WI38 (cell line): ENCODE results near the gene SESTD1.
"Not testable (repeated sequence)": the region's sequence is repeated elsewhere in the genome, so short reads cannot be mapped to it uniquely, and the experiment has no call there.

Experiments used
- H3K4me3 ChIP-seq: 2 replicates; pipeline ENCODE4 v1.5.1; 2011; ENCODE audit warnings: low read depth, mild to moderate bottlenecking, control low read depth, low read length
- CTCF ChIP-seq: IDR thresholded peaks from 2 replicates; pipeline ENCODE4 v1.5.1; 2012; ENCODE audit warnings: low read depth, mild to moderate bottlenecking, control low read depth, low read length

Gene SESTD1

DNA sequence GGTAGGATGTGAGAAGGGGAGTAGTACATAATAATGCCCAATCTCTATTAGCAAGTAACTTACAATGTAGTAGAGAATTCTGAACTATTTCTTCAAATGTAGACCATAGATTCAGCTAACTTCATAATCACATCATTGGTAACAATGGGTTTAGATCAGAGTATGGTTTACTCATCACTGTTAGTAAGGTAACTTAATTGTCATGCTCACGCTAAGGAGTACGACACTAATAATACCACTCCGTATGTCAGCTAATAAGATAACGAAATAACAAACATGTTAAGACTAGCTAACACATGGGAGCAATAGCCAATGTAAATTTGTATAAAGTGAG lies 158.3 kb downstream of the SESTD1 start:
- no peak for TF ChIP-seq CTCF
- H3K4me3 ChIP-seq, result no peak overlapping the region

DNA sequence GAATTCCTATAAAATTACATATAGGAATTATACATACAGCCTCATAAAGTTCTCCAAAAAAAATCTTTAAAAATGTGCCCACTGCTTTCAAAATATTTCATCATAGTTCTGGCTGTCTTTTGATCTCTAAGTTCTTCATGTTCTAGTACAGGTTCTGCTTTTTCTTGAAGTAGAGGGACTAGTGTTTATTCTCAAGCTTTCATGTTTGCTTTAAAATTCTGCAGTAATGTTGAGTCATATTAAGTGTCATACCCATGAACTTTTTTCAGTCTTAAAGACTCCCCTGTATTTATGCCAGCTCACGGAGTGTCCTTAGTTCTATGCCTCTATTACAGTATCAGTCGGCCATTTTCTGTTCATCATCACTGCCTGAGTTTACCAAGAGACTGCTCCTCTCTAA lies 159.9 kb downstream of the SESTD1 start:
- no peak overlapping the region for H3K4me3 ChIP-seq
- no peak for TF ChIP-seq CTCF

GRCh38 chr2:179098080-179098689 lies 166.4 kb downstream of the SESTD1 start:
- TF ChIP-seq CTCF, result no peak
- H3K4me3 ChIP-seq, result no peak overlapping the region

DNA sequence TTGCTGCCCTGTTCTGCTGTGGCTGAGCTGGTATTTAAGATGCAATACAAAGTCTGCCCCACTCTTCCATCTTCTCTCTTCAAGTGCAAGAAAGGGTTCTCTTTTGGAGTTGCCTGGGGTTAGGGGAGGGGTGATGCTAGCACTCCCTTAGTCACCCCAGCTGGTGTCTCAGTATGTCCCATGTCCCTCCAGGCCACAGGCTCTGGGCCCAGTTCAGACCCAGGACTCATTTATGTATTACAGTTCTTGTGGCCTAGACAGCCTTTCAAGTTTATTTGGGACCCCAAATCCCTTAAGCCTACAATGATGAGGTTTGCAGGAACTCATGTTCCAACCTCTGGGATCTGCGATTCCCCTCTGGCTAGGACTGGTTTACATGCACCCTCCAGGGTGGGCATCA lies 167.5 kb downstream of the SESTD1 start:
- H3K4me3 ChIP-seq, result no peak overlapping the region
- no peak for TF ChIP-seq CTCF

DNA sequence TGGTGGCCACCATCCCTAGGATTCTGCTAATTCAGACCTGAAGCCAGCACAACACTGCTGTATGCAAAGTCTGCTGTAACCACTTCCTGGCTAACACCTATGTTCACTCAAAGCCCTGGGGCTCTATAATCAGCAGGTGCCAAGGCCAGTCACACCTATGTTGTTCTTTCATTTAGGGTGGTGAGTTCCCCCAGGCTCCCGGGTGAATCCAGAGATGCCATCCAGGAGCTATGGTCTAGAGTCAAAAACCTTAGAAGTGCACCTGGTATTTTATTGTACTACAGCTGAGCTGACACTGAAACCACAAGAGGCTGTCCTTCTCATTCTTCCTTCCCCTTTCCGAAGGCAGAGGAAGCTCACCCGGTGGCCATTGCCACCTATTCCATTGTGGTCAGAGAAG lies 168.5 kb downstream of the SESTD1 start:
- no peak for TF ChIP-seq CTCF
- no peak overlapping the region for H3K4me3 ChIP-seq

GRCh38 chr2:179092912-179093311 lies 171.7 kb downstream of the SESTD1 start:
- H3K4me3 ChIP-seq, result not testable (repeated sequence)

- TF ChIP-seq CTCF, result no peak
- H3K4me3 ChIP-seq, result no peak overlapping the region
Observed at GRCh38 chr2:179082697-179083096, 181.9 kb downstream of the SESTD1 start.

DNA sequence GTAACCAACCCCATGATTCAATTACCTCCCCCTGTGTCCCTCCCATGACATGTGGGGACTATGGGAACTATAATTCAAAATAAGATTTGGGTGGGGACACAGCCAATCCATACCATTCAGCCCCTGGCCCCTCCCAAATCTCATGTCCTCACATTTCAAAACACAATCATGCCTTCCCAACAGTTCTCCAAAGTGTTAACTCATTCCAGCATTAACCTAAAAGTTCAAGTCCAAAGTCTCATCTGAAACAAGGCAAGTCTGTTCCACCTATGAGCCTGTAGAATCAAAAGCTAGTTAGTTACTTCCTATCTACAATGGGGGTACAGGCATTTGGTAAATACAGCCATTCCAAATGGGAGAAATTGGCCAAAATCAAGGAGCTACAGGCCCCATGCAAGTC lies 182.7 kb downstream of the SESTD1 start:
- no peak overlapping the region for H3K4me3 ChIP-seq
- TF ChIP-seq CTCF, result no peak
